K562 (cell line): ENCODE results near the gene IL3RA.

Experiments used
- BRD4 ChIP-seq: fragments of 200-600 bp; sonication (generic); IDR thresholded peaks from 2 replicates; pipeline ENCODE4 v1.6.1; 2017; ENCODE audit warnings: inconsistent platforms
- NRF1 ChIP-seq, 2 experiments: fragments of 450-650 bp; IDR thresholded peaks in 1 of 2; conservative IDR thresholded peaks in 1 of 2; 2 replicates each; pipeline ENCODE4 v1.6.1; 2014; ENCODE audit warnings: mild to moderate bottlenecking in 2 of 2
- RAD21 ChIP-seq, 2 experiments: fragments of 250-450 bp in 1 of 2; fragments of 450-650 bp in 1 of 2; sonication (Bioruptor Pico) in 1 of 2; formaldehyde crosslinking in 1 of 2; IDR thresholded peaks in 1 of 2; conservative IDR thresholded peaks in 1 of 2; 2 replicates each; pipeline versions ENCODE4 v1.4.0 to v1.8.0; 2020 to 2022; ENCODE audit warnings: mild to moderate bottlenecking in 2 of 2, moderate library complexity in 1 of 2
- ZBTB17 ChIP-seq: fragments of 450-650 bp; formaldehyde crosslinking; IDR thresholded peaks from 2 replicates; pipeline ENCODE4 v1.4.0; 2020; ENCODE audit warnings: mild to moderate bottlenecking
- TF ChIP-seq, protein P1 (sequence below), 2 experiments: fragments of 450-650 bp; formaldehyde crosslinking in 1 of 2; IDR thresholded peaks; 2 replicates each; pipeline versions ENCODE4 v1.4.0 to v1.6.1; 2014 to 2020; ENCODE audit warnings: mild to moderate bottlenecking in 2 of 2, borderline replicate concordance in 1 of 2, low read depth in 1 of 2

DNA sequence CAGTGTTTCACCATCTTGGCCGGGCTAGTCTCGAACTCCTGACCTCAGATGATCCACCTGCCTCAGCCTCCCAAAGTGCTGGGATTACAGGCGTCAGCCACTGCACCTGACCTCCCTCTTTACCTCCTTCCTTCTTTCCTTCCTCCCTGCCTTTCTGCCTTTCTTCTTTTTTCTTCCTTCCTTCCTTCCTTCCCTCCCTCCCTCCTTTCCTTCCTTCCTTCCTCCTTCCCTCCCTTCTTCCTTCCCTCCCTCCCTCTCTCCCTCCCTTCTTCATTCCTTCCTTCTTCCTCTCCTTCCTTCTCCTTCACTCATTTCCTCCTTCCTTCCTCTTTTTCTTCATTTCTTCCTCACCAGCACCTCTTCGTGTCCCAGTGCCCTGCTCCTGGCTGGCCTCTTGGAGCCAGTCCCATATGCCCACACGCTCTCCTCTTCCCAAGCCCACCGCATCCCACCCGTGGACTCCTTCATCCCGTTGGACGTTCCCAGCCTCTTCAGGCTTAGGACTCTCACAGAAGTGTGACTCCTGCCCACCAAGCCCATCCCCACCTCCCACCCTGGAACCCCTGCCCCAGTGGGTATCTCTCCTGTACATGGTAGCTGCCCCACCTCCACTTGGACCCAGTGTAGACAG is 45.4 kb upstream of the IL3RA start:
- TF ChIP-seq, protein P1, sequence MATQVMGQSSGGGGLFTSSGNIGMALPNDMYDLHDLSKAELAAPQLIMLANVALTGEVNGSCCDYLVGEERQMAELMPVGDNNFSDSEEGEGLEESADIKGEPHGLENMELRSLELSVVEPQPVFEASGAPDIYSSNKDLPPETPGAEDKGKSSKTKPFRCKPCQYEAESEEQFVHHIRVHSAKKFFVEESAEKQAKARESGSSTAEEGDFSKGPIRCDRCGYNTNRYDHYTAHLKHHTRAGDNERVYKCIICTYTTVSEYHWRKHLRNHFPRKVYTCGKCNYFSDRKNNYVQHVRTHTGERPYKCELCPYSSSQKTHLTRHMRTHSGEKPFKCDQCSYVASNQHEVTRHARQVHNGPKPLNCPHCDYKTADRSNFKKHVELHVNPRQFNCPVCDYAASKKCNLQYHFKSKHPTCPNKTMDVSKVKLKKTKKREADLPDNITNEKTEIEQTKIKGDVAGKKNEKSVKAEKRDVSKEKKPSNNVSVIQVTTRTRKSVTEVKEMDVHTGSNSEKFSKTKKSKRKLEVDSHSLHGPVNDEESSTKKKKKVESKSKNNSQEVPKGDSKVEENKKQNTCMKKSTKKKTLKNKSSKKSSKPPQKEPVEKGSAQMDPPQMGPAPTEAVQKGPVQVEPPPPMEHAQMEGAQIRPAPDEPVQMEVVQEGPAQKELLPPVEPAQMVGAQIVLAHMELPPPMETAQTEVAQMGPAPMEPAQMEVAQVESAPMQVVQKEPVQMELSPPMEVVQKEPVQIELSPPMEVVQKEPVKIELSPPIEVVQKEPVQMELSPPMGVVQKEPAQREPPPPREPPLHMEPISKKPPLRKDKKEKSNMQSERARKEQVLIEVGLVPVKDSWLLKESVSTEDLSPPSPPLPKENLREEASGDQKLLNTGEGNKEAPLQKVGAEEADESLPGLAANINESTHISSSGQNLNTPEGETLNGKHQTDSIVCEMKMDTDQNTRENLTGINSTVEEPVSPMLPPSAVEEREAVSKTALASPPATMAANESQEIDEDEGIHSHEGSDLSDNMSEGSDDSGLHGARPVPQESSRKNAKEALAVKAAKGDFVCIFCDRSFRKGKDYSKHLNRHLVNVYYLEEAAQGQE (IDR thresholded peaks at IDR 0.05; ENCODE audit: borderline replicate concordance): no peak
- TF ChIP-seq, protein P1 (CRISPR knock-in tag; IDR thresholded peaks at IDR 0.05; ENCODE audit: low read depth): no peak
- TF ChIP-seq RAD21 (CRISPR knock-in tag; conservative IDR thresholded peaks at IDR 0.05 in 1 of 2, IDR thresholded peaks at IDR 0.05 in 1 of 2) (no peak), BRD4 (no peak), ZBTB17 (no peak), NRF1 (conservative IDR thresholded peaks at IDR 0.05 in 1 of 2, IDR thresholded peaks at IDR 0.05 in 1 of 2) (no peak)
